GM21825 (cell line): ENCODE measurements around the gene PDE3A.
"Not testable (repeated sequence)": the region's sequence is repeated elsewhere in the genome, so short reads cannot be mapped to it uniquely, and the experiment has no call there.

Experiments
- ATAC-seq: cut with Tn5 transposase; IDR thresholded peaks from one replicate; pipeline ENCODE4 v1.9.1; 2021; ENCODE audit warnings: mild to moderate bottlenecking, moderate library complexity; ENCODE audit not compliant: unreplicated experiment

The PDE3A gene

DNA sequence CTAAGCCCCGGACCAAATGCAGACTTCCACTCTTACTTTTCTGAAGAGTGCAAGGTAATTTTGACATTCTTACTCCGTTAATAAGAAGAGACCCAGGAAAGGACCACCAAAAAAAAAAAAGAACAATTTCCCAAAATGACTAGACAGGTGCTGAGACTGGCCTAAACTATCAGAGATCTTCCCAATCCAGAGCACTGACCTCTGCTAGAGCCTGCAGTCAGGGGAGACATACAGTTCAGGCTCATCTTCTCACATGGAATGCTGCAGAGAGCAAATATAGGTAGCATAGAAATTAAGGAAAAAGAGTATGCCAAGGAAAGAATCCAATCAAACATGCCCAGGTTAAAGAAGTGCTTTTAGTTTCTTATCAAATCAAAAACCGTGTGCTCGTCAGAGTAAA, 177.9 kb downstream of the PDE3A start:
- ATAC-seq: no peak

DNA sequence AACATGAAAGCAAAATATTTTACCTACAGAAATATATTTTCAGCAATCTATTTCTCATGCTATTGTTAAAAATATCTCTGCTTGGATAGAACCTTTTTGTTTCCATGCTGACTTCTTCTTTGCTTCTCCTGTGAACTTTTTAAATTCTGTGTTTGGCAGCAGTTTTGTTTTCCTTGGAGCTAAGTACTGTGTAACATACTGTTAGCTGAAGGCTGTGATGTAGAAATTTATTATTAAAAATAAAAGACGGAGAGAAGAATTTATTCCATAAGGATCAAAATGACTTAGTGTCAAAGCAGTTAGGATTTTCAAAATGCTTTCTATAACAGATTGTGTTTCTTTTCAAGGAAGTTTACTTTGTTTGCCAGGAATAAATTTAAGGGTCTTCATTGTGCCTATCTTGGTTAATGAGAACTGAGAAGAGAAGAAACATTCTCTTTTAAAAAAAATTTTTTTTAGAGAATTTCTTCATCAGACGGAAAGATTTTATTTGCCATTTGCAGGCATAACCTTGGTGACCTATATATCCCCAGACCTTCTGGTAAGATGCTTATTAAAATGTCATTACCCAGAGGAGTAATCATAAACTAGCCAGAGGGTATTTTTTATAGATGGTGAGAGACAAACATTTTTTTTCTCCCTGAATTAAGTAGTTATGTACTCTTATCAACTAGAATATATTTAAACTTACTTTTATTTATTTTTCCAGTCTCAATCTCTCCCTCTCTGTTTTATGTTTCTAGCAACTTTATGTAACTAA, 179.7 kb downstream of the PDE3A start:
- ATAC-seq: no peak

DNA sequence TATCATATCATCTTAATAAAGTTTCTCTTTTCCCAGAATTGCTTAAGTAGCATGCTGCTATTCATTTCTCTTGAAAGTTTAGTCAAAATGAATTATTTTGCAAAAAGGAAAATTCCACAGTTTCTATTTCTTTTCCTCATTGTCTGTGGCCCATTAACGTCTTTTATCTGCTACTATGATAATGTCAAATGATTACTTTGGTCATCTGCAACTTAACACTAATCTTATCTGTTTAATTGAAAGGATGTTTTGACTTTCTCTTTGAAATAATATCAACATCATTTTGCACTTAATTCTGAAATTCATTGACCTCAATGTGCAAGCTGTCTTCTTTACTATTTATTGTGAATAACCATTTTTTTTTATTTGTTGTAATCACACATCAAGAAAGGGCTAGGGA, 180.3 kb downstream of the PDE3A start:
- no peak for ATAC-seq

DNA sequence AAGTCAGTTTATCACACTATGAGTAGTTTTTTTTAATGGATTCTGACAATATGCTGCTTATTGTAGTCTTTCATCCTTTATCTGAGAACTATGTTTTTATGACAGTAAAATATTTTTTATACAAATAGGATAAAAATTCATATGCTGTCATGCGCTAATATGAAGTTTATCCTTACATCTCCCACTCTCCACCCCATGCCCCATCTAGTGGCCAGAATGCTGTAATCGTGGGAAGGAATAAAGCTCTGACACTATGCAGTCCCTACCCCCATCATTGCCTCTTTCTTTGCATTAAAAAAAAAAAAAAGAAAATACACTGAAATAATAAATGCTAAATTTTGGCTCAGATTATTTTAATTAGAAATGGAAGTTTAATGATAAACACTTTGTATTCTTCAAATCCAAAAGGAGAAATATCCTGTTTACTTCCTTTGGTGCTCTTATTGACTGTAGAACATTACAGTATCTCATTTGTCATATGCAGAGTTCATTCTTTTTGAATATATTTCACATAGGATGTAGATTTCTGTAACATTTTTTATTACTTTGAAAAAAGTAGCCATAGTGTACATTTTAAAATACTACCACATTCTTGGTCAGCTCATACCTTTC, 180.9 kb downstream of the PDE3A start:
- ATAC-seq: no peak

DNA sequence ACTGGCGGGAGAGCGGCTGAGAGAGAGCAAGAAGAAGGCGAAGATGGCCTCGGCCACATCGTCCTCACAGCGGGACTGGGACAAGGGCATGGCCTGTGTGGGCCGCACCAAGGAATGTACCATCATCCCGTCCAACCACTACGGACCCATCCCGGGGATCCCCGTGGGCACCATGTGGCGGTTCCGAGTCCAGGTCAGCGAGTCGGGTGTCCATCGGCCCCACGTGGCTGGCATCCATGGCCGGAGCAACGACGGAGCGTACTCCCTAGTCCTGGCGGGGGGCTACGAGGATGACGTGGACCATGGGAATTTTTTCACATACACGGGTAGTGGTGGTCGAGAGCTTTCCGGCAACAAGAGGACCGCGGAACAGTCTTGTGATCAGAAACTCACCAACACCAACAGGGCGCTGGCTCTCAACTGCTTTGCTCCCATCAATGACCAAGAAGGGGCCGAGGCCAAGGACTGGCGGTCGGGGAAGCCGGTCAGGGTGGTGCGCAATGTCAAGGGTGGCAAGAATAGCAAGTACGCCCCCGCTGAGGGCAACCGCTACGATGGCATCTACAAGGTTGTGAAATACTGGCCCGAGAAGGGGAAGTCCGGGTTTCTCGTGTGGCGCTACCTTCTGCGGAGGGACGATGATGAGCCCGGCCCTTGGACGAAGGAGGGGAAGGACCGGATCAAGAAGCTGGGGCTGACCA, 183.6 kb downstream of the PDE3A start:
- ATAC-seq: not testable (repeated sequence)

DNA sequence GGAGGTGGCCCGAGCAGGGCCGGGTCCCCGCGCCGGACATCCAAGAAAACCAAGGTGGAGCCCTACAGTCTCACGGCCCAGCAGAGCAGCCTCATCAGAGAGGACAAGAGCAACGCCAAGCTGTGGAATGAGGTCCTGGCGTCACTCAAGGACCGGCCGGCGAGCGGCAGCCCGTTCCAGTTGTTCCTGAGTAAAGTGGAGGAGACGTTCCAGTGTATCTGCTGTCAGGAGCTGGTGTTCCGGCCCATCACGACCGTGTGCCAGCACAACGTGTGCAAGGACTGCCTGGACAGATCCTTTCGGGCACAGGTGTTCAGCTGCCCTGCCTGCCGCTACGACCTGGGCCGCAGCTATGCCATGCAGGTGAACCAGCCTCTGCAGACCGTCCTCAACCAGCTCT, 184.2 kb downstream of the PDE3A start:
- ATAC-seq: not testable (repeated sequence)

DNA sequence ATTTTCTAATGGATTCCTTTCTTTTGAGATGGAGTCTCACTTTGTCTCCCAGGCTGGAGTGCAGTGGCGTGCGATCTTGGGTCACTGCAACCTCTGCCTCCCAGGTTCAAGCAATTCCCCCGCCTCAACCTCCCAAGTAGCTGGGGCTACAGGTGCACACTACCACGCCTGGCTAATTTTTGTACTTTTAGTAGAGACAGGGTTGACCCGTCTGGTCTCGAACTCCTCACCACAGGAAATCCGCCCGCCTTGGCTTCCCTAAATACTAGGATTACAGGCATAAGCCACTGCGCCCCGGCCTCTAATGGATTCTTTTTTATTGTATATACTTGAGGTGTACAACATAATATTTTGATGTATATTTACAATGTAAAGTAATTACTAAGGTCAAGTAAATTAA, 186.7 kb downstream of the PDE3A start:
- ATAC-seq: no peak

DNA sequence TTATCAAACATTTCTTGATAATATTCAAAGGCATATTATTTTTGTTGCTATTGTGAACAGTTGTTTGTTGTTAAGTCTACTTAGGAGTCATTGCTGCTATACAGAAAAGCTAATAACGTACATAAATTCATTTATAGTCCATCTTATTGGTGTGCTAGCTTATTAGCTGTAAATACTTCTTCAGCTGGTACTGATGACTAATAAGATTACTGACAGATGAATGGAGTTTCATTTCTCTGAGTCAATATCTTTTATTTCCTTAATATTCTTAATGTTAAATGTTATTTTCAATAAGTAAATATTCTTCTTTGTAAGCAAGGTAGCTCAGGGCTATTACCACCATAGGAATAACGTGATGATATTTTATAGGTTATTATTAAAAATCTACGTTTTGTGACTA, 187.4 kb downstream of the PDE3A start:
- no peak for ATAC-seq

DNA sequence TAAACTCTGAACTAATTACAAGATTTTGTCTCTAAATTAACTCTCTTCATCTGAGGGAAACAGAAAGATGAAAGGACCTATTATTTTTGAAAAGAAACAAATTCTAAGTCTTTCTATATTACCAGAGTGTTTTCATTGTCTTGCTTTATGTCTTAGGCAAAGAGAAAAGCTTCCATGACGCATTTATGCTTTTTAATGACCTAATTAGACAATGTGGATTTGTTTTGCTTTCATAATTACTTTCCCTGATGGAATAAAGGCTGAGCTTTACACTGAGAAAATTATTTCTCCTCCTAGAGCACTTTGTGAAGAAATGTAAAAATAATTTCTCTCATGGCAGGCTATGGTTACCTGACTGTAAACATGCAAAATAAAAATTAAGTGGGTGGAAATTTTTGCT, 188.8 kb downstream of the PDE3A start:
- ATAC-seq: no peak

DNA sequence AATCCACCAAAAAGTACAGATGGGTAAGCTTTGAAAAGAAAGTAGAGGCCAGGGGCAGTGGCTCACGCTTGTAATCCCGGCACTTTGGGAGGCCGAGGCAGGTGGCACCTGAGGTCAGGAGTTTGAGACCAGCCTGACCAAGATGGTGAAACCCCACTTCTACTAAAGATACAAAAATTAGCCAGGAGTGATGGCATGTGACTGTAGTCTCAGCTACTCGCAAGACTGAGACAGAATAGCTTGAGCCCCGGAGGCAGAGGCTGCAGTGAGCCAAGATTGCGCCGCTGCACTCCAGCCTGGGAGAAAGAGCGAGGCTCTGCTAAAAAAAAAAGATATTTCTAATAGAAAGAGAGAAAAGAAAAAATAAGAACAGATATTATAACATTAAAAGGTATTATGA, 192.6 kb downstream of the PDE3A start:
- ATAC-seq: no peak

DNA sequence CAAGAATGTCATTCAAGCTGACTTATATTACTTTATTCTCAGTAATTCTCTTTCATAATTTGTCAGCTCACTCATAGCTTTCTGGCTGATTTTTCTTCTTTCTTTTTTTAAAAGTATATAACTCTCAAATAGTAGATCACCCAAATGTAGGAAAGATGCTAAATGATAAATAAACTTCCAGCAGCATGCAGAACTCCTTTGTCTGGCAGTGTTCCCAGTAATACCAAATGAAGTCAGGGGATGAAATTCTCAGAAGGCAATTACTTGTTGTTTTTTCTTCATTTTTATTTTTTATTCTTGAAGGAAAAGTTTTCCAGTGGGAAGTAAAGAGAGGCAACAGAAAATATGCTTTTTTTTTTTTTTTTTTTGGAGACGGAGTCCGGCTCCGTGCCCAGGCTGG, 193.5 kb downstream of the PDE3A start:
- ATAC-seq: no peak

DNA sequence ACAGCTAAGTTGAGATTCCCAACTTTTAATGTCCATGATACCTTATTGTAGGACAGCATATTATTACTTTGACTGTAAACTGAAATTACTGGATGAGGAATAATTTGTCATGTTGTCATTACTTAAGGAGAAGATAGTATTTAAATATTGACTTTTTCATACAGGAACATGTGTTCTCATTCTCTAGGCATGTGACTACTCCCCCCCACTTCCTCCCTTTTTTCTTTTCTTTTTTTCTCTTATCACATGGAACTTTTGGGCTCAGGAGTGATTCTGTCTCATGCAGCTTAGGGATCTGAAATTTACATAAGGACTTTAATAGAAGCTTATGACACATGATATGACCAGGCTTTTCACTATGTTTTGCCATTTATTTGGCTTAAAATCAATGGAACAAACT, 199.1 kb downstream of the PDE3A start:
- no peak for ATAC-seq

DNA sequence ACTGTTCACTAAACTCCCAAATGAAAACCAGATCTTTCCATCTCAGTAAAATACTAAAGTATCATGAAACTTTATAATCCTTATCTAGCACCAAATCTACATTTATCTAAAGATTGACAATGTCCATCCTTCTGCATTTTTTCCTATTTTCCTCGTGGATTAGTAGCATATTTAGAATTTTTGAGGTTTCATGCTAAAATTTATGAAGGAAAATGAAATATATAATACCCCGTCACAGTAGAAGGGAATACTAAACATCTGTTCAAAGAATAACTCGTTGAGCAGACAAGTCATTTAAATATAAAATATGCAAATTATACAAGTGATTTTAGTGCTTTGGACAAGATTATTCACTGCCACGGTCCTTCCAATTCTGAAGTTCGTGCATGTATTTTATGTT, 204.1 kb downstream of the PDE3A start:
- ATAC-seq: no peak

DNA sequence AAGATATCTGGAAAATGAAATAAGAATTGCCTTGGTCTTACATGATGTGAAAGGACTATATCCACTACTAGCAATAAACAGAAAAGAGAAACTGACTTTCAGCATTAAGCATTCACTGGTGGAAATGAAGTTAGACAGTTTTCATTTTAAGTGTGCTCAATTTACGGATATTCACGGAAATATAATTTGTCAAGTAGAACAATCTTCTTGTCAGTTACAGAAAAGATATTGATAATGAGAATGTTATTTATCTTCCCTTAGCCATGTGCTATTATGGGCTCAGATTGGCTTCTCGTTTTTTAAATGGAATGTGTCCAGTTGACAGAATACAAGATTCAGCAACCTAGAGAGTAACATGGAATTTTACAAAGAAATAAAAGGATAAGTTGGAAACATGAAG, 208.2 kb downstream of the PDE3A start:
- no peak for ATAC-seq

DNA sequence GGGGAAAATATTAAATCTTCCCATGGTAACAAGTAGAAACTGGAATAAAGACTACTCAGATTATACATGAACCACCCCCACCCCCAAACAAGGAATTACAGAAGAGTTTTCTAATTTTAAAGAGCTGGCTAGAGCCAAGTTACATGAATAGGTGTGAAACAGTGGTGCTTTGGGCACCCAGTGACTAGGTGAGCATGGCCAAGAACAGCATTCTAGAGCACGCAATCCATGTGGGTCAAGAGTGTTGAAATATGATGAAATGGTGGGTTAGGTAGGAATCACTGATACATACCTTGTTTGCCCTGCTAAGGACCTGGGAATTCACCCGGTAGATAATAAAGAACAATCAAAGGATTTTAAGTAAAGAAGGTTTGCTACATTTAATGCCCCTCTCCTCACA, 208.7 kb downstream of the PDE3A start:
- ATAC-seq: no peak

DNA sequence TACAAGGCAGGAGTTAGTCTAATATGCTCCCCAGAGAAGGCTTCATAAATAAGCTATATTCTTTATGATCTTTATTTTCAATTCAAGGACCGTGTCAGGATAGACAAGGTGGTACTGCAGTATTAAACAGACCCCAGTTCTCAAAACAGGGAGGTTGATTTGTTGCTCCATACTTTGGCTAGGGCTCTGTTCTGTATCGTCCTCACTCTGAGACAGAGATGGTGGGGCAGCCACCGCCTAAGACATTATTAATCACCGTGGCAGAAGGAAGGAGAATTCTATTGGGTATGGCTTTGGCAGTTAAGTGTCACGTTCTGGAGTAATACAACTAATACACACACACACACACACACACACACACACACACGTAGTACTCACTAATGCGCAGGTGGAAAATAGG, 209.8 kb downstream of the PDE3A start:
- no peak for ATAC-seq

DNA sequence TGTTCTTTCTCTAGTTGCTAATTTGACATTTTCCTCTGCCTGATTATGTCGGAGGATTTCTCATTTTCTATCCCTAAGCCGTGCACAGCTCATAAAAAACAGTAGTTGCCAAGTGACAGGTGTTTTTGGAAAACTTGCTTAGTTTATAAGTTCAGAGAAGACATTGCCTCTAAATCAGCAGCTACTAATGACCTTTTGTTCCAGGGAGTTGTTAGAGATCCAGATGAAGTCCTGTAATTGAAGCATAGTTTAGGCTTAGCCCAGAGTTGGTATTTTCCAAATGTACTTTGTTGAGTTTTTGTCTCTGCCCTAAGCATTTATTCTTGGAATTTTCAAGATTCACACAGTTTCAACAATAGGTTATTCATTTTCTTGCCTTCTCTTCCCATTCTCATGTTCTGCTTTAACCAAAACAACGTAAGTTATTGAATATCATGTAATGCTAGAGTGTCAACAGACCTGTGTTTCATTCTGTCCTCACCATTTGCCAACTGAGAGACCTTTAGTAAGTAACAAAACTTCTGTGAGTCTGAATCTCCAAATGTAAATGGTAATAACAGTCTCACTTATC, 216.8 kb downstream of the PDE3A start:
- ATAC-seq: no peak

DNA sequence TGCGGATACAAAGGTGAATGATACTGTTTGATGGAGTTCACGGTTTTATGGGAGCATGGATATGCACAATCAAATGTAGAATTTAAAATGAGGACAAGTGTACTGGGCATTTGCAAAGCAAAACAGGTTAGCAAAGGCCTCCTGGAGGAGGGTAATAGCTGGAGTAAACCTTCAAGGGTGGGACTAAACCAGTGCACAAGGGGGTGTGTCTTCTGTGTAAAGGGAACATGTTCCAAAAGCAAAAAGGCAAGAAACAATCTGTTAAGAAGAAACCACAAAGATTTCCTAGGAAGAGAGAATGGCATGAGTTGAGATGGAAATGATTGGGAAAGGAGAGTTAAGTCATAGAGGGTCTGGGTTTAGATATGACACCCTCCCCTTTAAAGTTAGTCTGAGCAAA, 217.6 kb downstream of the PDE3A start:
- no peak for ATAC-seq

DNA sequence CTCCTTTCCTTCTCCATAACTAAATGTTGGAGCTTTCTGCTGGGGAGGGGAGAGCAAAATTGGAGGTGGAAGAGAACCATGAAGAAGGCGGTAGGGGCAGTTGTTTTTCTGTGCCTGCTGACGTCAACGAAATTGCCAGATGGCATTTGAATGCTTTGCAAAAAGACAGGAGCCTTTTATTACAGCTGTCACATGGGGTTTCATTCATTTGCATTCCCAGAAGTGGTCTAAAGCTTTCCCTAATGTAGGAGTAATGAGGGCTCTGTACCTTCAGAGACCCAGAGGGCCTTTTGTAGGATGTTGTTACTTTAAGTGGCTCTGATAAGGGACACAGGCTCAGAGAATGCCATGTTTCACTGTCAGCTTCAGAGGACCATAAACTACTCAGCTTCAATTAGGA, 219.7 kb downstream of the PDE3A start:
- ATAC-seq: no peak

DNA sequence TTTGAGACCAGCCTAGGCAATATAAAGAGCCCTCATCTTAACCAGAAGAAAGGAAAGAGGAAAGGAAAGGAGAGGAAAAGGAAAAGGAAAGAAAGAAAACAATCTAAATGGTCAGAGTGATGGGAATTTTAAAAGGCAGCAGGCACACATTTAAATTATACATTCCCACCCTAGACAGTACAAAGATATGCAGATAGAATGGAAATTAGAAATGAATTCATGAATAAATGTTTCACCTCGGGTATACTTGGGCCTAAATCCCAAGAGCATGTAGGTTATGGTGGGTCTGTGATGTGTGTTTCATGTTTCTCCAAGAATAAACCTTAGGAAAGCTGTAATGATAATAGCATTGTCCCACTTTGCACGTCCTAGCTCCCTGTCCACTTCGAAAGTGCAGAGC, 222.2 kb downstream of the PDE3A start:
- ATAC-seq: no peak

DNA sequence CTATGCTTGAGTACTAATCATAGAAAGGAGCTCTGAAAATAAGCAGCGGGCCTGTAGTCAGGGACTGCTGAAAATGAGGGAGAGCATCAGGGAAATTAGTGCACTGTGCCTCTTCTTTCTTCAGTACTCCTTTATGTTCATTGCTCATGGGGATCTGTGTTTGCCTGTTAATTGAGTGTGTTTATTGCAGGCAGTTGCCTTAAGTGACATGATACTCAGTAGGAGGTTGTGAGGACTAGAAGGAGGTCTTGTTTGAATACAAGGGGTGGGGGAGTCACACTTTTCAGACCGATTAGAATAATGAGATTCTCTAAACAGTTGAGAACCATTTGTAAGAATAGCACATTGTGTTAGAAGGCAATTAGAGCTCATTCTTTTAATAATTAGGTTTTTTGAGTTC, 224.2 kb downstream of the PDE3A start:
- ATAC-seq: no peak

DNA sequence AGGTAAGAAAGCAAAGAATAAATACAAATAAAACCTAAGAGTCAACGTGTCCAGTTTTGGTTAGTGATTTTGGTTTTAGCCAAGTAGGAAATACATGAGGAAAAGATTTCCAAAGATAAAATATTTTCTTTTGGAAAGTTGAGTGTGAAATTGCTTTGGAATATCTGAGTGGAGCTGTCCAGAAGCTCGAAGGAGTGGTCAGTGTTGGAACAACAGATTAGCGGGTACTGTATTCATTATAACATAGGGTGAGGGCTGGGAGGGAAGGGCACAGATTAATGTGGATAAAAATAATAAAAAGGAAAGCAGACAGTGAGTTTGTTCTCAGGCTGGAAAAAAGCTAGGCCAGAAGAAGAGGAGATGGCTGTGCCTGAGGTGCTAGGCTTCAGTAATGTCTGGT, 225.3 kb downstream of the PDE3A start:
- no peak for ATAC-seq
